ENCODE data around the gene FOXP1.

FOXP1 gene

DNA sequence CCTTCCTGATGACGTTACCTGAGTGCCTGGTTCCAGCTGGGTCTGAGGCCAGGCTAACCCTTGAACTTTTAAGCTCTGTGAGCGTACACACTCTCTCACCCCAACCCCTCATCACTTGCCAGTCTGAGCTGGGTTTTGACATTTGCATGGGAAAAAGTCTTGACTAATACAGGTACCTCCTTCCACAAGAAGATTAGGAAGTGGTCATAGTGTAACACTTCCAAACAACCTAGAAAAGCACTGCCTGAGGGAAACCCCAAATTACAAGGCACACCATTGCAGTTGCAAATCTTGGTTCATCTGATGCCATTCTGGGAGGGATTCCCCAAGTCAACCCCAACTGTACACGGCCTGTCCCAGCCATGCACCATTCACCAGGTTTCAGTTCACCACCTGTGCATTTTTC is 499.8 kb downstream of the FOXP1 start:
- DNase-seq: peak; percentile 42

DNA sequence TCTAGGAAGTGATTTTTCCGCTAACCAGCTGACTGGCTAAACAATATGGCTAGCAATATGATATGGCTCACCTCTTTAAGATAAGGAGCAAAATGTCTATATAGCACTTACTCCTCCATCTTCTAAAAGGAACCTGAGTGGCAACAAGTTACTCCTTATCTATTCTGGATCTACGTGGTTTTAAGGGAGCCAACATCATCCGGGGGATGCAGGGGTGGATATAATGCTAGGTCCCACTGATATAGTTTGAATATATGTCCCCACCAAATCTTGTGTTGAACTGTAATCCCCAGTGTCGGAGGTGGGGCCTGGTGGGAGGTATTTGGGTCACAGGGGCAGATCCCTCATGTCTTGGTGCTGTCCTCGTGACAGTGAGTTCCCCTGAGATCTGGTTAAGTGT is 500.7 kb downstream of the FOXP1 start:
- DNase-seq: no peak

DNA sequence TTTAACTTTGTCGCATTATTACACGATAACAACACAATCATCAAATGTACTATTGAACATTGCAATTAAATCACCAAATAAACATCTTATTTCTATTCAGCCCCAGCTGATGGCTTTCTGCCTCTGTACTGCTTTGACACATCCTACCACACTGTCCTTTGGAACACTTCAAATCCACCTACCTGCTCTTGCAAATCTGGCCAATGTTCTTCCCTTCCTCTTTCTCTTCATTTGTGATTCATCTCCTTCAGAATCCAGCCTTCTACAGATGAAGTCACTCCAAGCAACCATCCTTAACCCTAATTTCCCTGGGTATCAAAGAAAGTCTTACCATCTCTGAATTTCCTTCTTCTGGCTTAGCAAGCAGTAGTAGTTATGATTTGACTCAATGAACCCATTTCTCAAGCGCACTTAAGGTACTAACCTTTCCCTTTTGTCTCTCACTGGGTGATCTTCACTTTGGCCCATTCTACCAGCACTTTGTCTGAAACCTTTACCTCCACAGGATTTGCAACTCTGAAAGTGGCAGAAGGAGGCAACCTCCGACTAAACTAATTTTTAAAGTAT is 502.9 kb downstream of the FOXP1 start:
- no peak for DNase-seq

DNA sequence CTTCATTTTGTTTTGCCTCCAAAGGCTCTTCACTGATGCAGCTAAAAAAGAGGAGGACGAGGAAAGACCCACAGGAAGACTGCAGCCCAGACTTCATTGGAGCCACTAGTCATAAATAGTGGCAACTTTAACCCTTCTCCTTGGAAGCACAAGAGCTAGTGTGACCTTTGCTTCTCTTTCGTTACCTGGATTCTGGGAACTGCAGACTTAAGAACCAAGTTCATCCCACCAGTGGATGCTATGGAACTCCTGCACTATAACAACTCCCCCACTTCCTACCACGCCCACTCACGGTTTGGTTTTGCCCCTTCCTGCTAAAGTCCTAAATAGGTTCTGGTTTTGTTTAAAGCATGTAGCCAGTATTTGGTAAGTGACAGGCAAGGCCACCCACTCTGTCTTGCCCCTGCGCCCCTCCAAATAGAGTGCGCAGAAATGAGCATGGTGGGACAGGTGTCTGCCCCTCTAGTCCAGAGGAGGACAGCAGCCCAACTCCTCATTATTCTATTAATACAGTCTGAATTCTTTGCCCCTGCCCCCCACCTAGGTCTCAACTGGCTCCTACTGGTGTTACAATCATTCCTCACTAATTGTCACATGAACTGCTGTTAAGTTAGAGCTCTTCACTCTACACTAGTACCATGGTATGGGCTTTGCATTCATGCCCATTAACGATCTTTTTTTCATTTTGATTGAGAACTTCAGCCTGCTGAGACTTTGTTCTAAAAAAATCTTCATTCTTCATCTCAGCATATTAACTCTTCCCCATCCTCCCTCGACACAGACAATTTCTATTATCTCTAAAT is 504.6 kb downstream of the FOXP1 start:
- no peak for DNase-seq

DNA sequence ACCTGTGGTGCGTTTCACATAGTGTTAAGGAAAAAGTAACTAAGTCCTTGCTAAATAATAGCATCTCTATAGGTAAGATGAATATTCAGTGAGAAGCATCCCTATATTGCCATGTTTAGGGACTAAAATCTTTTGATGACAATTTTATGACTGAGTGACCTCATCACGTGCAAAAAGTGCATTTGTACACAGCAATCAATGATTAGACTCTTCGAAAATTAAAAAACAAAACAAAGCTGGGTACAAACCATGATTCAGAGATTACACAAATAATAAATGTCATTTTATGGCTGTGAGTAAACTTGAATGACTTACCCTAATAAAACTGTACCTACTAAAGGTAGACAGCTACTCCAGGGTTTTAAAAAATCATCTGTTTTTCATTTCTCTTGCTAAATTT is 505.3 kb downstream of the FOXP1 start:
- DNase-seq: no peak

DNA sequence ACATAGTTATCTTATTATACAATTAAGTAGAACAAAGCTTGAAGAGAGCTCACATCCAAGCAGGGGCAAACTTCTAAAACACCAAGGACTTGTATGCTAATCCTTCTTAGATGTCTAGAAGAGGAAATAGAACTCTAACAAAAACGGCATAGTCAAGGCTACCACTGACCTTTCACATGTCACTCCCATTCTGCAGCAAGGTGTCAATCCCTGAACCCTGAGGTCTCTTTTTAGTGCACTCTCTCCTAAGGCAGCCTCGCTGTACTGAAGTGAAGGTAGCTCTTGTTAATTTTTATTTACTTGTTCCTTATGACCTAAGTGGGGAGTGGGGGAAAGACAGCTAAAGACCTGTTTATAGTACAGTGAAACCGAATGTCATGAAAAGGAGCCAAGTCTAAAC is 506.5 kb downstream of the FOXP1 start:
- no peak for DNase-seq

DNA sequence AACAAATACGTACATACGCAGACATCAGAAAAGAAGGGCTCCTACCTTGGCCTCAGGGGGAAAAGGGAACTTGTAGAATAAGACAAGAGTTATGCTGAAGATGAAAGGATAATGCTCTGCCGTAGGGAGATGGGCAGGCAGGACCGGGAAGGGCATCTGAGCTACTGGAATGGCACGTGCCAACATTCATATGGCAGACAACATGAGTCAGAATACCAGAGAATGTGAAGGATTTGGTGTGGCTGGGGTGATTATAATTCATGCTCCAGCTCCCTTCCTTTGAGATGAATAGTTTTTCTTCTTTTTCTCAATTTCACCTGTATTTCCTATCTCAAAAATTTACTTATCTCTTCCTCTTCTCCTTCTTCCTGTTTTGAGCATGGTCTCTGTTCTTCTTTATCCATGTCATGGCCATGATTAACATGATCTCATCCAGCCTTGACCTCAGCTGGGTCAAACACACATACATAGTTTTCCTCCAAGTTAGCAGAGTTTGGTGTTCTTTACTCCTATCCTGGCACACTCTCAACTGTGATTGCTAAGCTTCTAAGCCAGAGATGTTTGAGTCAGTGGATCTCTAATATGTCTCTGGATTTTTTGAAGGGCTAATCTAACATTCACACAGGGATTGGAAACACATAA is 507.0 kb downstream of the FOXP1 start:
- no peak for DNase-seq

DNA sequence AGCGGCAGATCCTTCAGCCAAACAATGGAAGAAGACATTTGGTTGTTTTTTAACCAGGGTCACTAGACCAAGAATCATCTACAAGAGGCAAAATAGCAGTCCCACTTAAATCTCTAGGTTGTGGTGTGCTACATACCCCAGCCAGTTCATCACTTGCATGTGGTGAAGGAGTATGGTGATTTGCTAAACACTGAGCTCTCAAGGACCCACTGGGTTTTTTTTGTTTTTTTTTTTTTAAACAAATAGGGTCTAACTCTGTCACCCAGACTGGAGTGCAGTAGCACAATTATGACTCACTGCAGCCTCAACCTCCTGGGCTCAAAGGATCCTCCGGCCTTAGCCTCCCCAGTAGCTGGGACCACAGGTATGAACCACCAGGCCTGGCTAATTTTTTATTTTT is 508.0 kb downstream of the FOXP1 start:
- DNase-seq: no peak

DNA sequence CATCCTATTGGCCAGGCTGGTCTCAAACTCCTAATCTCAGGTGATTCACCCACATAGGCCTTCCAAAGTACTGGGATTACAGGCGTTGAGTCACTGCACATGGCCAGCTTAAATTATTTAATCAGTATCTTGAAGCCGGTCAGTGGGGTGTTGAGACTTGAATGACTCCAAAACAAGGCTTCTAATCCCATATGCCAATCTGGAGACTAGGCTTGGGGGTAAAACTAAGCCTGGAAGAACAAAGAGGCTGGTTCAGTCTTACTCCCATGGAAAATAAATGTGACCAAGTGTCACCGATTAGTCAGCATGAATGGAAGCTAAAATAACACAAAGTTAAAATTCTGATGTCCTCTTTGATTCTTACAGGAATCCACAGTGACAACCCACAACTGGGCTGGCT is 509.1 kb downstream of the FOXP1 start:
- DNase-seq: no peak

DNA sequence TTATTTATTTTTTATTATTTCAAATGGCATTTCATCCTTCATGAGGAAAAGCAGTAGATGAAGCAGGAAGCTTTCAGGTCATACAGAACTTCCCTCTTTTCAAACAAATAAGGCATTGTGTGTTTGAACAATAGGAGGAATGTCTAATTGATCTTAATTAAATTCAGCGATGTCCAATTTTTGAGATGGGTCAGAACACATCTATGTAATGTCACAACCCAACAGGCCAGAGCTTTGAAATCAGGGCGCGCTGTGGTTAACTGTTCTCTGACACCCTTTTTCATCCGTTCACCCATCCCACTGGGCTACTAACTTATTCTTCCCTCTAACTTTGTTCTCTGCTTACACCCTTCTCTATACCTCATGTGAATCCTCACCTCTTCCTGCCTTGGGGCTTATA is 510.5 kb downstream of the FOXP1 start:
- no peak for DNase-seq

DNA sequence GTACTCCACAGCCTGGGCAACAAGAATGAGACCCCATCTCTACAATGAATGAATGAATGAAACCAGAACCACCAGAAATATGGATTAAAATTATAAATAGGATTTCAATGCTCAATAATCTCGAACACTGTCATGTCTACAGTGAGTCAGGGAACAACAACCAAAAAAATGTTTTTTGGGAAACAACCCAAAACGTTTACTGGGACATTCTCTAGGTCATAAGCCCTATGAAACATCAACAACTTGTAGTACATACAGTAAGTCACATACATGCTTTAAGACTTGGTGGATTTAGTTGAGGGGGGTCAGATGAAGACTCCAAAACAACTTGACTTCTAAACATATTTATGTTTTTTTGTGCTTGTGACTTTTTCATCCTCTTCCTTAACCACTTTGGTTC is 511.2 kb downstream of the FOXP1 start:
- DNase-seq: no peak

DNA sequence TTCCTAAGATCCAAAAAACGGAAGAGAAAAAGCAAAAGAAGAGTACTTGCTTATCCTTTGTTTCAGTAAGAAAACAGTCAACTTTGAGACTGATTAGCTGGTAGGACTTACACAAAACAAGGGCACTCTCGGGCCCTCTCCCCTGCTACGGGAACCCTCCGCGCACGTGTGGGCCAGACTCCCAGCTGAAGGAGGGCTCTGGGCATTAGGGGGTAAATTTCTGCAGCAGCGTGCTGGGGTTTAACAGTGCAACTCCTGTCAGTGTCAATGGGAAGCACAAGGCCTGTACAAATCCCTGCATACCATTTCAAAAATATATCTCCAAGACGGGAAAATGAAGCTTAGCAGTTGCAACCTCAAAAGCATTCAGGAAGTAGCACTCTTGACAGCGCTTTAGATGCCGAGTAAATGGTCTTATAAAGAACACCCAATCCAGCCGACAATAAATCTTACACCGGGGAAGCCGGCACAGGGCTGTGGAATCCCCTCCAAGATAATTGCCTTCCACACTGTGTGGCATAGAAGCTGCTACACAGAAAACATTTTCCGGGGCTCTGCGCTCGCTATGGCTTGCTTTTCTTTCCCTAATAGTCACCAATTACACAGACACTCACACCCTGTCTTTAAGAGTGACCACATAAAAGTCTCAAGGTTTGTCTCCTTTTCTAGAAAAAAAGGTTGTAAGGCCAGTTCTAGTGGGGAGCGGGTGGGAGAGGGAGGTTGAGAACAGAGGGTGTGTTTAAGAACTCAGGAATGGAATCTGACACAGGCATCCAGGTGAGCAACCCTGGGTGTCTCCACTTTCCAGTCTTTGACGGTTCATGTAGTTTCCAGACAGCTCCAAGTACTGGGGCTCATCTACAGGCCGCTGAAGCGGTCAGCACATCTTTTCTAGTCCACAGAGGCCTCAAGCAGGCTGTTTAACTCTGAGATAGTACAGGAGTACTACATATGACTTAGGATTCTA is 512.7 kb downstream of the FOXP1 start:
- no peak for DNase-seq

DNA sequence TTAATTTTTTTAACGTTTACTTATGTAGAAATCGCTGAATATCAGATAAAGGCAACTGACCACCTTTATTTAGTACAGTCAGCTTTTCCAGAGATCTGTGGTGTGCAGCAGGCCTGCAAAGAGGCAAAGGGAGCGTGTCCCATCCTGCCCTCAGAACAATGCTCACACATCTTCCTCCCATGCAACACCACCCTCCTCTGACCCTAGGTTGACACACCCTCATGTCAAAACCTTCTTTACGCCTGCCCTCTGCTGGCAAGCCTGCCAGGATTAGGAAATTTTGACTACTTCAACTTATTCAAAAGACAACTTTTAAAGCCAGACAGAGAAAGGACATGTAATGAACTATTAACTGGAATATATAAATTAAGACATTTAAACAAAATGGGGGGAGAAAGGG is 513.7 kb downstream of the FOXP1 start:
- DNase-seq: peak; percentile 74

DNA sequence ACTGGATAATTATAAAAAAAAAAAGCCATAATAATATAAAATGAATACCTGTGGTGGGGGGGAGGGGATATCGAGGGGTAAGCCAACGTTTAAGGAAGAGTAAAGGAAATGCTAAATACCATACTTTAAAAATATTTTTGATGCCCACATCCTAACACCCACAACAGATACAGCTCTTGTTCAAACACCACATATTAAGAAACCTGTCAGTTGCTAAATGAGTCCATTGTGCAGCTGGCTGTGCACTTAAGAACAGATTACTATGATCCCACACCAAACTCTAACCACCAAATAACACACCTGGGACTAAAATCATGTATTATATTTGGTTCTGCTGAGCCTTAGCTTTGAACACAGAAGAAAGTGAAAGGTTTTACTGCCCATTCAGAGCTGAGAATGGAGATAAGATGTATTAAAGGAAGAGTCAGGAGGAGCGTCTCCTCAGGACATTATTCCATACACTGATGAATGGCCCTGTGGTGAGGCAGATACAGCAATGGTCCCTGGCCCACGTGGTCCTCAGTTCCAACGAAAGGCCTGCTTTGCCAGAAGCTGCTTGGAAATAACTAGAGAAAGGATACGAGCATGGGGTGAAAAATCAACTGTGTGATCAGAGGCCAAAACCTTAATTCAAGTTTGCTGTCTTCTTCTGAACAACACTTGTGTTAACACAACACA is 515.4 kb downstream of the FOXP1 start:
- no peak for DNase-seq

DNA sequence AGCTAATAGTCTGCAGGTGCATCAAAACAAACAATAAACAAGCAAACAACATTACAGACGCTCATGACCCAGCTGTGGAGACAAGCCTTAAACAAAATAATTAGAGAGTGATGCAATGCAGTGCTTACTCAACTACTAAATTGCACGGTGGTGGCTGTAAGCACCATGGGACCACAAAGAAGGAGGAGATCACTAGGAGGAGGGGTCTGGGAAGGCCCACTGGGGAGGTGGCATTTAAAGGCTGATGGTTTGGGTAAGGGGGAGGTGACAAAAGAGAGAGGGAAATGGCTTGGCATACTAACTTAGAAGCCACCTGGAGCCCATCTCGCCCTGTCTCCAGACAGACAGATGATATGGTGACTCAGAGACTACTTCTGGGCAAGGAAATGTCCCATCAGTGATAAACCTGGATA is 516.7 kb downstream of the FOXP1 start:
- DNase-seq: peak; percentile 58

DNA sequence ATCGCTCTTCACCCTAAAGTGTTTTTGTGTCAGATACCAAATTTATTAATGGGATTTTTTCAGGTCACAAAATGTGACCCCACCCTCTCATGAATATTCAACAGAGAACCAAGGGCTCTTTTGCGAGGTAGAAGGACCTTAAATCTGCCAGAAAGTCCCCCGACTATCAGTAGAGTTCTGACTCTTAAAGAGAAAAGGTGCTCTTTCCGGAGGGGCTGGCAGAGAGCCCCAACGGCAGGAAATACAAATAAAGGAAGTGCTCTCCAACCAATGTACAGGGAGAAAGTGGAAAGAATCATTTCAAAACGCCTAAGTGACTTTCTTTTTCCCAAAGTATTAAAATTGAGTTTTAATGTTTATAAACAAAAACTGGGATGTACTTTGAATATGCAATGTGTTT is 517.2 kb downstream of the FOXP1 start:
- peak; percentile 40 for DNase-seq

DNA sequence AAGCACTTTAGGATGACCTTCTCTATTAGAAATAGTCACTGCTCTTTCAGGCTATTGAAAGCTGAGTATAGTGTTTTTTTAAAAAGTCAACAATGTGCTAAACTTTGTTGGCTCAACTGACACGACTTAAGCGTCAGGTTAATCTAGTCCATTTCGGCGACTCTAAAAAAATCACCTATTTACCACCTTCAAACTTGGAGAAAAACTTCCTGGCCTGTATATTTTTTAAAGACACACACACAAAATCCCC is 517.8 kb downstream of the FOXP1 start:
- DNase-seq: no peak

DNA sequence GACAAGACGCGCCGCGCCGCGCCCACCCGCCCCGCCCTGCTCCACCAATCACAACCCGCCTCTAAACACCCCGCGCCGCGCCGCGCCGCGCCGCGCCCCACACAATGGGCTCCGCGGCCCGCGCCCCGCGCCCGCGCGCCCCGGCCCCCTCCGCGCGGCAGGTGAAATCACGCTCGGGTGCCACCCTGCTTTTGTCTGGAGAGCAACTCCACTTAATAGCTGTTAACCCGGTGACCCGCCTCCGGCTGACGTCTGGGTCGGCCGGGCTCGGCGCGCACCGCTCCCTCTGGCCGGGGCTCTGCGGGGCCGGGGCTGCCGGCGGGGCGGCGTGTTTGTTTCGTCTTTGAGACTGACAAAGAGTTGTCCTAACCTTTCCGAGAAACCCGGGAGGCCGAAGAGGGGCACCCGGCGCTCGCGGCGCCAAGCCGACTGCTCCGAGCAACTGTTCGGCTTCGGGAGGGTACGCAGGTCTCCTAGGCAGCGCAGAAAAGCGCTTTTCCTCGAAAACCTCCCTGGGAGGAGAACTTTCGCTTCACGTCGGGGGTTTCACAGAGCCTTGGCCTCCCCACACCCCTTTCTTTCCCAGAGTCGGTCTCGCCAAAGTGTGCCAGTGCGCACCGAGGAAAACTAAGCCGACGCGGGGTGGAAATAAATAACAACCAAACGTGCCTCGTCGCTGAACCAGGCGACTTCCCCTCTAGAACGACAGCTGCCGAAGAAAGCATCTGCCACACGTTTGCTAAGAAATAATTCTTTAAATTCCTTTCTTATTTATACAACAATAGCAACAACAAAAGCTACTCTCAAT is 518.4 kb downstream of the FOXP1 start:
- peak; percentile 70 for DNase-seq

DNA sequence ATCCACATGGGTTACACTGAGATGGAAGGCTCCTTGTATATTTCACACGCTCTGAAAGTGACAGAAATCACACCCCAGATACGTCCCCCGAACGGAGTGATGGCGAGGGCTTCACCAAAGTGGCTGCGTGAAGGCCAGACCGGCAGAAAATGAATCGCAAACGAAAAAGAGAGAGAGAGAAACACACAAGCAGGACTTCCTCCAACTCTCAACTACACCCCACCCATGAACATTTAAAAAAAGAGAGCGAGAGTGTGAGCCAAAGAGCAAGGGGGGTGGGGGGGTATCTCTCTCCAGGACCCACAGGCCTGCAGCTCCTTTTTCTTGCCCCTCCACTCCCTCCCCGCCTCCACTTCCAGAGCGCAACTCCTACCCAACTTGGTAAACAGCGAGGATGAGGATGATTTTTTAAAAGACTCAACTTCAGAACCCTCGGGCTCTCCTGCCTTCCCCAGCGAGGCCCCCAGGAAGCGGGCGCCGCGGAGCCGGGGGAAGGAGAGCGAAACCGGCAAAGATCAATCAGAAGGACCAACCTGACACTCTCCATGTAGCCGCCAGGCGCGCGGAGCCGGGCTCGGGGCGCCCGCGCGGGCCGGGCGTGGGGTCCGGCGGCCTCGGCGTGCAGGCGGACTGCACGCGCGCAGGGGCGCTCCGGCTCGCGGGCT is 519.1 kb downstream of the FOXP1 start:
- DNase-seq: peak; percentile 68

DNA sequence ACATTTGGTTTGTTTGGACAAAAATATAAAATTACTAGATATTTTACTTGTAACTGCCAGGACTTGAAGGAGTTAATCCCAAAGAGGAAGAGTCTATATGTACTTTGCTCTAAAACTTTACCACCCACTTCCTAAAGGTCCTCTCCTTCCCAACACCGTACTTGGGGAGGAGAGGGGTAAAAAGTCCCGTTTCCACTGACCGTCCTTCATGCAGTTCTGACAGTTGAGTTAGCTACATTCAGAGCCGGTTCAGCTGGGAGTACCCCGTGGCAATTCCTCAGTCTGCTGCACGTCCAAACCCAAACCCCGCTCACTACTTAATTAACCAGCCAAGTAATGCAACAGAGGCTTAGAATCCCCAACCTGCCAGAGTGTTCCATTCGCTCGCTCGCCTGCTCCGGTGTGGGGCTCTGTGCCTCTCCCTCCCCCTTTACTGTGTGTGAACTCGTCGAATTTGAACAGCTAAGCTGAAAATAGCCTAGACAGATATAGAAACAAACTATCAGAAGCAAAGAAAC is 519.7 kb downstream of the FOXP1 start:
- DNase-seq: peak; percentile 63
